Esophagus squamous epithelium (tissue), 5 donors: ENCODE data around the gene TPRG1. TPM values are rescaled to one million over a fixed set of nuclear protein-coding genes. Genes with fewer than 3 reads are reported as not detected.

Experiments
- DNase-seq: peaks from one replicate; lab custom pipeline; 2025; lab: John Stamatoyannopoulos, UW
- H3K27ac ChIP-seq, 4 donors: fragments of 200-600 bp; sonication (generic); one replicate each; pipeline ENCODE4 v1.5.1; 2016 to 2019; ENCODE audit warnings: mild to moderate bottlenecking in 1 of 4
- H3K27me3 ChIP-seq, 4 donors: fragments of 200-600 bp; sonication (generic); 1 replicate in 3 of 4; 2 replicates in 1 of 4; pipeline versions ENCODE4 v1.5.1 to v1.6.0; 2017 to 2021; ENCODE audit warnings: antibody characterized with exemption in 1 of 4
- H3K36me3 ChIP-seq, 3 donors: fragments of 200-600 bp; sonication (generic); one replicate each; pipeline ENCODE4 v1.5.1; 2016 to 2019
- H3K4me1 ChIP-seq, 3 donors: fragments of 200-600 bp; sonication (generic); one replicate each; pipeline ENCODE4 v1.5.1; 2017 to 2019
- H3K4me3 ChIP-seq, 4 donors: fragments of 200-600 bp; sonication (generic); 1 replicate in 3 of 4; 2 replicates in 1 of 4; pipeline ENCODE4 v1.5.1; 2016 to 2019; ENCODE audit warnings: mild to moderate bottlenecking in 2 of 4, moderate library complexity in 1 of 4
- H3K9me3 ChIP-seq, 3 donors: fragments of 200-600 bp; sonication (generic); one replicate each; pipeline ENCODE4 v1.5.1; 2016 to 2019
- POLR2A ChIP-seq, 4 donors: fragments of 450-650 bp; IDR thresholded peaks; one replicate each; pipeline ENCODE4 v1.6.1; 2017; ENCODE audit warnings: antibody characterized with exemption in 4 of 4, mild to moderate bottlenecking in 4 of 4, moderate library complexity in 3 of 4
- WGBS, 2 donors: methylation state at CpG; one replicate each; pipeline ENCODE4 v1.1.5; 2018; 5-methylcytosine and 5-hydroxymethylcytosine counted together
- intact Hi-C: fragments of 100-400 bp; cut with DNase I; formaldehyde crosslinking; loops from one replicate; pipeline ENCODE4 v1.15.0; 2022
- total RNA-seq, 4 donors: library from RNA; depleted of rRNA; stranded (reverse); fragments of >200 nt; gene quantifications; one replicate each; pipeline ENCODE4 v1.1.0, GENCODE V29; 2016
- TF ChIP-seq, protein P1 (sequence below), 6 experiments: fragments of 450-650 bp in 4 of 6; fragments of 200-600 bp in 2 of 6; sonication (generic) in 2 of 6; IDR thresholded peaks; one replicate each; pipeline ENCODE4 v1.5.1; 2016 to 2019; ENCODE audit warnings: antibody characterized with exemption in 6 of 6, mild to moderate bottlenecking in 4 of 6, moderate library complexity in 4 of 6
- donor health status: DM: yes; HTN: yes; CAD: no.

Gene TPRG1
- total RNA-seq, 4 donors from 2014 or later: 15.1 to 23.3 (median 22.1) TPM

DNA sequence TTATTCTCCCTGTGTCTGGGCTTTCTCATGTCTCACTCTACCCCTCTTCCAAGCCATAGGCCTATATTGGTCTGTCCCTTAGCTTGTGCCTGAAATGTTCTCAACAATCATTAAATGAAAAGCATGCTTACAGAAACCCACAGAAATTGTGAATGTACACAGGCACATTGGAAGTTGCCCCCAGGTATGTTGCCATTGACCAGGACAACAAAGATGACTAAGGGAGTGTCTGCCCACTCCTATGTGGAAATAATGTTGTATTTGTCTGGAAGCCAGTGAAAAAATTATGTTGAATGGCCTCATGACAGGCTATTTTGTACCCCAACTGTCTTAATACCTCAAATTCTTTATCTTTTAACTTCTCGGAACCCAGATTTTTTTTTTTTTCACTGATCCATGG, 102.0 kb downstream of the TPRG1 start:
- H3K36me3 ChIP-seq: no peaks in the 10 kb centered on the region
- H3K4me3 ChIP-seq: no peak overlapping the region
- TF ChIP-seq, protein P1, sequence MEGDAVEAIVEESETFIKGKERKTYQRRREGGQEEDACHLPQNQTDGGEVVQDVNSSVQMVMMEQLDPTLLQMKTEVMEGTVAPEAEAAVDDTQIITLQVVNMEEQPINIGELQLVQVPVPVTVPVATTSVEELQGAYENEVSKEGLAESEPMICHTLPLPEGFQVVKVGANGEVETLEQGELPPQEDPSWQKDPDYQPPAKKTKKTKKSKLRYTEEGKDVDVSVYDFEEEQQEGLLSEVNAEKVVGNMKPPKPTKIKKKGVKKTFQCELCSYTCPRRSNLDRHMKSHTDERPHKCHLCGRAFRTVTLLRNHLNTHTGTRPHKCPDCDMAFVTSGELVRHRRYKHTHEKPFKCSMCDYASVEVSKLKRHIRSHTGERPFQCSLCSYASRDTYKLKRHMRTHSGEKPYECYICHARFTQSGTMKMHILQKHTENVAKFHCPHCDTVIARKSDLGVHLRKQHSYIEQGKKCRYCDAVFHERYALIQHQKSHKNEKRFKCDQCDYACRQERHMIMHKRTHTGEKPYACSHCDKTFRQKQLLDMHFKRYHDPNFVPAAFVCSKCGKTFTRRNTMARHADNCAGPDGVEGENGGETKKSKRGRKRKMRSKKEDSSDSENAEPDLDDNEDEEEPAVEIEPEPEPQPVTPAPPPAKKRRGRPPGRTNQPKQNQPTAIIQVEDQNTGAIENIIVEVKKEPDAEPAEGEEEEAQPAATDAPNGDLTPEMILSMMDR (IDR thresholded peaks at IDR 0.05): no peak
- TF ChIP-seq POLR2A (IDR thresholded peaks at IDR 0.05): no peak
- H3K27me3 ChIP-seq: no peaks in the 10 kb centered on the region
- no peaks in the 10 kb centered on the region for H3K9me3 ChIP-seq
- no peak for DNase-seq
- no peak overlapping the region for H3K27ac ChIP-seq
- WGBS, 2 donors: 90 to 95% methylated on average over 1 of the region's 1 CpG
- H3K4me1 ChIP-seq: peaks cover 0 to 64% (median 3%) of the 10 kb centered on the region in 3 donors
- intact Hi-C loops: no loop called here

DNA sequence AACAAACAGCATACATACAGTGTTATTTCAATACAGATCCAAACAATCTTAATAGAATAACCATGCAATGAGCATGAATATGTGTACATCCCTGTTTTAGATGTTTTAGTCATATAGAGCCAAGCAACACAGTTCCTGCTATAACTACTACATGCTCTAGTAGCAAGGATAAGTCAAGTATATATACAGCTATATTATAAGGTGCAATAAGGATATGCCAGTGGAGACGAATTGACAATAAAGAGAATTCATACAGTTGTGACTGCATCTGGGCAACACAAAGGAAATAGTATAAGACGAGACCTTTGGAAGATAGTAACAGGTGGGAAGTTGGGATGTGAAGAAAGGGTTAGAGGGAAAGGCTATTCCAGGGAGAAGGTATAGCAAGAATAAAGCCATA, 103.4 kb downstream of the TPRG1 start:
- Histone ChIP-seq H3K9me3 (no peaks in the 10 kb centered on the region), H3K4me1 (peaks cover 0 to 51% (median 3%) of the 10 kb centered on the region in 3 donors), H3K27ac (no peak overlapping the region), H3K27me3 (no peaks in the 10 kb centered on the region), H3K36me3 (no peaks in the 10 kb centered on the region), H3K4me3 (no peak overlapping the region)
- 84 to 89% methylated on average over 2 of the region's 2 CpGs for WGBS, 2 donors
- no peak for DNase-seq
- intact Hi-C loops: no loop called here
- TF ChIP-seq, protein P1 (IDR thresholded peaks at IDR 0.05): no peak
- no peak for TF ChIP-seq POLR2A (IDR thresholded peaks at IDR 0.05)

DNA sequence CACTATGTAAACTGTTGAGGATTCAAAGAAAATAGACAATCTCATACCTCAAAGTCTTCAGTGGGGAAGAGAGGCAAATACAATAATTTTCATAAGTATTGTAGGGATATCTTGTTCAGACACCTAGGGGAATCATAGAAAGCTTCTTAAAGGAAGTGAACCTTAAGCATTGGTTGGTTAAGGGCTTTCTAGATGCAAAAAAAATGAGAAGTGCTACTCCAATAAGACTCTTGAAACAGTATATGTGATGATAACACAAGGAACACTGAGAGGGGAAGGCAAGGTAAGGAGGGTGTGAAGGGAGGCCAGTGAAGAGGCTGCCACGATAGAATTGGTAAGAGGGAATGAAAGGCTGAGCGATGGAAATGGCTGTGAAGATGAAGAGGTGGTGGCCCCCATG, 104.1 kb downstream of the TPRG1 start:
- DNase-seq: no peak
- H3K27me3 ChIP-seq: no peaks in the 10 kb centered on the region
- no peaks in the 10 kb centered on the region for H3K36me3 ChIP-seq
- no peaks in the 10 kb centered on the region for H3K9me3 ChIP-seq
- peak overlapping the region in 3 of 4 donors; percentile 22 to 69 (median 27) for H3K27ac ChIP-seq
- TF ChIP-seq, protein P1 (IDR thresholded peaks at IDR 0.05): no peak
- TF ChIP-seq POLR2A (IDR thresholded peaks at IDR 0.05): no peak
- 85 to 89% methylated on average over 2 of the region's 2 CpGs for WGBS, 2 donors
- intact Hi-C loops: no loop called here
- no peak overlapping the region for H3K4me3 ChIP-seq
- peaks cover 0 to 45% (median 3%) of the 10 kb centered on the region in 3 donors for H3K4me1 ChIP-seq

DNA sequence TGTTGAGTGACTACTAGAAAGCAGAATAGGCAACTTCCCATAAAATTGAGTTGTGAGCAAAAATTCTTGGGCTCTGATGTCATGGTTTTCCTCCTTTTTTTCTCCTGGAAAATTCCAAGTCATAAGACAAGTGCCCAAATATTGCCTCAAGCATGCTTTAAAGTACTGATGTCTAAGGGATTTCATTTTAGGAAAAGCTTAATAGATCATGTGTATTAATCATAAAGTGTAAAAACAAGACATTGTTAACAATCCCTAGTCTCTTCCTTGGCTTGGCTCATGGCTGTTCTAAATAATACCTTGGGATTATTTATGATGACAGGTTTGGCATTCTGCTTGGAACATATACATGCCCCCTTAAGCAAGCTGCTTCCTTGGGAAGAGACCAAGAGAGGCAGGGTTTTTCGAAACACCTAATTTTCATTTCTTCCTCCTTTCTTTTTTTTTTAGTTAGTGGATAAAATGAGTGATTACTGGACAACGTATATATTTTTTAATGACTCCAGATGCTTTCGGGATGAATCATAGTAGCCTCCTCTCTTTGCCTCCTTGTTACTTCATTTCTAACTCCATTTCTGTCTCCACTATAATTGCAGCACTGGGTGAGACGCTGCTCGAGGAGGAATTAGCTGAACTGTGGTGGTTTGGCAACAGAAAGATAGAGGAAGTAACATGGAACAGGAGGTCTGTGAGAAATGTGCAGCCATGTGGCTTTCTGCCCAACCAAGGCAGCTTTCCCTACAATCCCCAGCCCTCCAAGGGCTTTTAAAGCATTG, 104.9 kb downstream of the TPRG1 start:
- no peaks in the 10 kb centered on the region for H3K27me3 ChIP-seq
- intact Hi-C loops: no loop called here
- TF ChIP-seq POLR2A (IDR thresholded peaks at IDR 0.05): no peak
- TF ChIP-seq, protein P1 (IDR thresholded peaks at IDR 0.05): no peak
- no peaks in the 10 kb centered on the region for H3K9me3 ChIP-seq
- peak overlapping the region; percentile 22 to 69 (median 34) for H3K27ac ChIP-seq
- 18 to 23% methylated on average over 5 of the region's 5 CpGs for WGBS, 2 donors
- no peak for DNase-seq
- no peak overlapping the region for H3K4me3 ChIP-seq
- H3K4me1 ChIP-seq: peaks cover 0 to 39% (median 3%) of the 10 kb centered on the region in 3 donors
- no peaks in the 10 kb centered on the region for H3K36me3 ChIP-seq

DNA sequence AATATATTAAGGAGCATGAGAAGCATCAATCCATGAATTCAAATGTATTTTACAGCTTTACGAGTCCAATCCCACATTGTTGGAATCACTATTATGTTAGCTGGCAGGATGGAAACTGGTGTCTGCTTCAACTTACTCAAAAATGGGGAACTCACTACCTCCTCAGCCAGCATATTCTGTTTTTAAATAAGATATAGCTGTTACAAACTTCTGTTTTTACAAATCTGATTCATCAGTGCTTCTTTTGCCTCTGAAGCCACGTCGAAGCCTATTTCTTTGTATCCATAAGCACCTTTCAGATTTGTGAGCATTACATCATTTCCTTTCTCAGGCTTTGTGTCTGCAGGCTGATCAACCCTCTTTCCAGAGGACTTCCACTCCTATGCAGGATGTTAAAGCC, 105.9 kb downstream of the TPRG1 start:
- no peak for DNase-seq
- peak overlapping the region in 1 of 4 donors; percentile 69 for H3K27ac ChIP-seq
- WGBS, 2 donors: 32 to 46% methylated on average over 3 of the region's 3 CpGs
- no peaks in the 10 kb centered on the region for H3K27me3 ChIP-seq
- no peaks in the 10 kb centered on the region for H3K36me3 ChIP-seq
- H3K4me1 ChIP-seq: peaks cover 0 to 31% (median 3%) of the 10 kb centered on the region in 3 donors
- TF ChIP-seq, protein P1 (IDR thresholded peaks at IDR 0.05): no peak
- no peak for TF ChIP-seq POLR2A (IDR thresholded peaks at IDR 0.05)
- H3K9me3 ChIP-seq: no peaks in the 10 kb centered on the region
- no peak overlapping the region for H3K4me3 ChIP-seq
- intact Hi-C loops: no loop called here
